H1 (cell line): Measurements from ENCODE around the gene CALD1. TPM values are rescaled to one million over a fixed set of nuclear protein-coding genes. Genes with fewer than 3 reads are reported as not detected.

Experiments used
- CTCF ChIA-PET: fragments of 300-600 bp; sonication (Branson Sonifier 250); formaldehyde crosslinking; loops from one replicate; lab custom pipeline; 2021; ENCODE audit not compliant: partially characterized antibody; lab: Charles Lee
- POLR2A ChIA-PET: fragments of 300-600 bp; sonication (Branson Sonifier 250); formaldehyde crosslinking; loops from one replicate; lab custom pipeline; 2021; ENCODE audit warnings: inconsistent platforms; ENCODE audit not compliant: partially characterized antibody; lab: Charles Lee
- DNase-seq, 2 experiments: peaks; one replicate each; pipeline versions ENCODE4 v3.0.0 to v3.0.0-alpha.2; 2010 to 2022; ENCODE audit warnings: low spot score in 2 of 2, low read depth in 1 of 2, mixed read lengths in 1 of 2
- FAIRE-seq: peaks from 2 replicates; lab custom pipeline; 2011; peaks lifted over from hg19 to GRCh38; lab: Jason Lieb, UNC
- H2AFZ ChIP-seq: 2 replicates; pipeline ENCODE4 v1.8.1; 2012; ENCODE audit warnings: low read length, inconsistent platforms
- H2AK5ac ChIP-seq: 2 replicates; pipeline ENCODE4 v1.6.1; 2013; ENCODE audit warnings: low read depth, low read length
- H2BK120ac ChIP-seq: replicated peaks from 2 replicates; pipeline ENCODE3; 2013; ENCODE audit warnings: low read depth, low read length, inconsistent platforms
- H2BK12ac ChIP-seq: 2 replicates; pipeline ENCODE4 v1.6.1; 2013; ENCODE audit warnings: low read depth, low read length
- H2BK15ac ChIP-seq: 2 replicates; pipeline ENCODE4 v1.6.1; 2013; ENCODE audit warnings: low read length
- H2BK20ac ChIP-seq: 2 replicates; pipeline ENCODE4 v1.6.1; 2013; ENCODE audit warnings: low read length
- H2BK5ac ChIP-seq: 2 replicates; pipeline ENCODE4 v1.6.1; 2013; ENCODE audit warnings: low read depth, low read length
- H3K14ac ChIP-seq: 2 replicates; pipeline ENCODE4 v1.6.1; 2013; ENCODE audit warnings: inconsistent platforms; ENCODE audit not compliant: insufficient read length
- H3K18ac ChIP-seq: 2 replicates; pipeline ENCODE4 v1.6.1; 2013; ENCODE audit warnings: low read length; ENCODE audit errors: extremely low read depth
- H3K23ac ChIP-seq: 2 replicates; pipeline ENCODE4 v1.6.1; 2013; ENCODE audit warnings: inconsistent platforms; ENCODE audit not compliant: insufficient read length
- H3K23me2 ChIP-seq: 2 replicates; pipeline ENCODE4 v1.6.1; 2013; ENCODE audit warnings: low read depth, low read length
- H3K27ac ChIP-seq: 2 replicates; pipeline ENCODE4 v1.6.1; 2011; ENCODE audit warnings: low read depth, low read length, inconsistent platforms
- H3K27me3 ChIP-seq, 4 experiments: replicated peaks in 1 of 4; 1 replicate in 1 of 4; 2 replicates in 3 of 4; pipeline versions ENCODE4 v1.6.1 to v1.8.1; 2011 to 2013; ENCODE audit warnings: low read length in 3 of 4, mild to moderate bottlenecking in 3 of 4, inconsistent platforms in 2 of 4, mixed read lengths in 2 of 4, moderate library complexity in 1 of 4; ENCODE audit not compliant: control insufficient read depth in 3 of 4, insufficient read depth in 3 of 4; ENCODE audit errors: extremely low read depth in 1 of 4
- H3K36me3 ChIP-seq, 4 experiments: 2 replicates each; pipeline versions ENCODE4 v1.6.1 to v1.8.1; 2011 to 2013; ENCODE audit warnings: mild to moderate bottlenecking in 4 of 4, low read length in 3 of 4, moderate library complexity in 2 of 4, control low read depth in 1 of 4, inconsistent platforms in 1 of 4; ENCODE audit not compliant: insufficient read depth in 4 of 4, control insufficient read depth in 2 of 4
- H3K4ac ChIP-seq: replicated peaks from 2 replicates; pipeline ENCODE3; 2013; ENCODE audit warnings: low read length, low read depth, mixed read lengths, inconsistent platforms; ENCODE audit not compliant: insufficient read length
- H3K4me1 ChIP-seq, 4 experiments: replicated peaks in 1 of 4; 1 replicate in 1 of 4; 2 replicates in 3 of 4; pipeline versions ENCODE4 v1.6.1 to v1.8.1; 2011 to 2013; ENCODE audit warnings: low read length in 3 of 4, inconsistent platforms in 2 of 4, mixed read lengths in 1 of 4; ENCODE audit not compliant: insufficient read depth in 4 of 4, control insufficient read depth in 3 of 4
- H3K4me2 ChIP-seq, 2 experiments: 2 replicates each; pipeline versions ENCODE4 v1.6.1 to v1.8.1; 2011 to 2013; ENCODE audit warnings: low read depth in 2 of 2, low read length in 2 of 2, control low read depth in 1 of 2, inconsistent platforms in 1 of 2, mild to moderate bottlenecking in 1 of 2; ENCODE audit not compliant: insufficient read depth in 1 of 2
- H3K4me3 ChIP-seq, 4 experiments: fragments of 200-600, 300-600 bp in 1 of 4; sonication (generic), shearing (Covaris generic), sonication (Bioruptor Twin) in 1 of 4; 2 replicates each; pipeline versions ENCODE4 v1.5.1 to v1.8.1; 2011 to 2016; ENCODE audit warnings: low read length in 4 of 4, low read depth in 3 of 4, control low read depth in 2 of 4, inconsistent platforms in 2 of 4, mild to moderate bottlenecking in 2 of 4, mixed read lengths in 1 of 4, moderate library complexity in 1 of 4; ENCODE audit not compliant: insufficient read depth in 2 of 4; ENCODE audit errors: extremely low read depth in 1 of 4
- H3K56ac ChIP-seq: replicated peaks from 2 replicates; pipeline ENCODE3; 2013; ENCODE audit warnings: low read depth, mild to moderate bottlenecking, mixed read lengths, low read length, inconsistent platforms; ENCODE audit not compliant: insufficient read length
- H3K79me1 ChIP-seq: 2 replicates; pipeline ENCODE4 v1.6.1; 2013; ENCODE audit warnings: low read depth, low read length, control low read depth
- H3K79me2 ChIP-seq, 2 experiments: 2 replicates each; pipeline versions ENCODE4 v1.6.1 to v1.8.1; 2012 to 2013; ENCODE audit warnings: low read length in 2 of 2, mild to moderate bottlenecking in 2 of 2, inconsistent platforms in 1 of 2; ENCODE audit not compliant: insufficient read depth in 2 of 2, control insufficient read depth in 1 of 2
- H3K9ac ChIP-seq, 4 experiments: replicated peaks in 1 of 4; 1 replicate in 1 of 4; 2 replicates in 3 of 4; pipeline versions ENCODE4 v1.6.1 to v1.8.1; 2011 to 2013; ENCODE audit warnings: low read depth in 3 of 4, low read length in 3 of 4, control low read depth in 2 of 4, mild to moderate bottlenecking in 2 of 4, moderate library complexity in 2 of 4, inconsistent platforms in 1 of 4; ENCODE audit errors: extremely low read depth in 1 of 4
- H3K9me3 ChIP-seq, 2 experiments: 2 replicates each; pipeline versions ENCODE4 v1.6.1 to v1.8.1; 2012 to 2013; ENCODE audit warnings: mild to moderate bottlenecking in 2 of 2, moderate library complexity in 2 of 2, control low read depth in 1 of 2, inconsistent platforms in 1 of 2, low read depth in 1 of 2, low read length in 1 of 2, mixed read lengths in 1 of 2; ENCODE audit not compliant: insufficient read depth in 2 of 2
- H4K20me1 ChIP-seq, 2 experiments: replicated peaks in 1 of 2; 2 replicates each; pipeline versions ENCODE3 to v1.8.1; 2011 to 2013; ENCODE audit warnings: inconsistent platforms in 2 of 2, low read length in 2 of 2, mild to moderate bottlenecking in 1 of 2; ENCODE audit not compliant: insufficient read depth in 2 of 2, control insufficient read depth in 1 of 2
- H4K5ac ChIP-seq: 2 replicates; pipeline ENCODE4 v1.6.1; 2013; ENCODE audit warnings: low read length, low read depth, mixed read lengths, inconsistent platforms; ENCODE audit not compliant: insufficient read length
- H4K8ac ChIP-seq: 2 replicates; pipeline ENCODE4 v1.8.0; 2013; ENCODE audit warnings: mild to moderate bottlenecking, moderate library complexity, low read length, inconsistent platforms; ENCODE audit not compliant: insufficient read depth; ENCODE audit errors: extremely low read depth
- H4K91ac ChIP-seq: replicated peaks from 2 replicates; pipeline ENCODE3; 2013; ENCODE audit warnings: low read length, mixed read lengths, inconsistent platforms; ENCODE audit not compliant: insufficient read length
- BACH1 ChIP-seq: IDR thresholded peaks from 2 replicates; pipeline ENCODE4 v1.6.1; 2012; ENCODE audit warnings: low read length, improper control_type of control experiment
- GABPA ChIP-seq: IDR thresholded peaks from 2 replicates; pipeline ENCODE4 v1.6.1; 2011; ENCODE audit warnings: mild to moderate bottlenecking, low read length, moderate library complexity, borderline replicate concordance; ENCODE audit not compliant: insufficient read depth
- JUN ChIP-seq: IDR thresholded peaks from 2 replicates; pipeline ENCODE4 v1.6.1; 2011; ENCODE audit warnings: low read depth, mild to moderate bottlenecking, improper control_type of control experiment, low read length
- RFX5 ChIP-seq: IDR thresholded peaks from 2 replicates; pipeline ENCODE4 v1.6.1; 2011; ENCODE audit warnings: low read depth, low read length, improper control_type of control experiment, borderline replicate concordance
- RXRA ChIP-seq: IDR thresholded peaks from 2 replicates; pipeline ENCODE4 v1.6.1; 2011; ENCODE audit warnings: low read depth, mild to moderate bottlenecking, low read length, moderate library complexity; ENCODE audit not compliant: insufficient read depth
- SUZ12 ChIP-seq: fragments of 200-600 bp; sonication (generic); IDR thresholded peaks from 2 replicates; pipeline ENCODE4 v1.6.1; 2012; ENCODE audit warnings: mild to moderate bottlenecking, inconsistent platforms, low read length, moderate library complexity, mixed read lengths
- WGBS, 2 experiments: shearing (Covaris generic) in 1 of 2; methylation state at CpG; one replicate each; pipeline versions ENCODE4 v1.1.6 to v1.1.7; 2013 to 2015; ENCODE audit warnings: low lambda C conversion rate in 2 of 2, mixed read lengths in 2 of 2, inconsistent platforms in 1 of 2, low coverage in 1 of 2, missing lambda C conversion rate in 1 of 2; ENCODE audit not compliant: insufficient replicate concordance in 2 of 2, insufficient coverage in 1 of 2, insufficient read length in 1 of 2; ENCODE audit errors: extremely low coverage in 1 of 2, missing lambda C conversion rate in 1 of 2; 5-methylcytosine and 5-hydroxymethylcytosine counted together
- polyA plus RNA-seq, 7 experiments: library from polyadenylated mRNA; depleted of rRNA in 3 of 7; stranded (reverse) in 5 of 7; unstranded in 2 of 7; fragments of >200 nt in 5 of 7; fragments of 200-250 nt in 2 of 7; gene quantifications; 1 replicate in 5 of 7; 2 replicates in 1 of 7; 4 replicates in 1 of 7; pipeline versions ENCODE4 v1.2.1 to v1.2.3, GENCODE V29; 2011 to 2013; ENCODE audit warnings: missing spikeins in 2 of 7, mixed read lengths in 2 of 7
- total RNA-seq: library from RNA; stranded (reverse); fragmentation: NEBNext Ultra II Directional; extraction: Animal tissue kit (Norgen Biotek cat#: 25700); gene quantifications from 2 replicates; pipeline ENCODE4 v1.2.1, GENCODE V29; 2021
- TF ChIP-seq, protein P1 (sequence below): IDR thresholded peaks from 2 replicates; pipeline ENCODE4 v1.6.1; 2012; ENCODE audit warnings: low read length, inconsistent platforms

The CALD1 gene
- total and polyA plus RNA-seq, 2 of the 8 experiments (the other 6 are each of a cell fraction or from before 2014, with no cell fraction given): 34.3 to 177 TPM

DNA sequence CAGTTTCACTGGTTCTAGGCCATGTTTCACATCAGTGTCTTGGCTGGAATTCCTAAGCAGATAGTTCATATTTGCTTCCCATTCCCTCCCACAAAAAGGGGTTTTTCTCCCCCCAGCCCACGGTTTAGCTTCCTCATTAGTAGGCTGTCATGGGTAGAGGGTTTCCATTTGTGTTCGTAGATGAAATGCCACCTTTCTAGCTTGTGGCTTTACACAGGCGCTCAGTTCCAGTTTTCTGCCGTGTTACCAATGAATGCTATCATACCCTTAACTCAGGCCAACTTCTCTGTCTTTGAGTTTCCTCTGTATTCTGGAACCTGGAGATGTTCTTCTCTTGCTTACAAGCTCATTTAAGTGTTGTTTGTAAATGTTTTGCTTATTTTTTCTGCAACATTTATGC, 26.8 kb downstream of the CALD1 start:
- H3K27ac ChIP-seq: no peak overlapping the region
- H4K8ac ChIP-seq: no peak overlapping the region
- DNase-seq (no peak), FAIRE-seq (no peak)
- H2BK12ac ChIP-seq: no peak overlapping the region
- H3K18ac ChIP-seq: peak overlapping the region; percentile 10; the same call in 1 of the 2 replicates
- no peaks in the 10 kb centered on the region for H4K20me1 ChIP-seq
- ChIA-PET POLR2A (interaction anchor here (1.2 to 1.5 kb wide), 2 partner anchors 11 to 23 kb away, joined by 3 to 5 read pairs; no protein-coding TSS in a partner anchor), CTCF (interaction anchor here (1.7 kb wide), 1 partner anchor 40 kb away, joined by 5 read pairs; no protein-coding TSS in a partner anchor)
- H3K23ac ChIP-seq: no peak overlapping the region
- peaks cover 0 to 3% of the 10 kb centered on the region in 2 experiments; a peak in 3 of 4 replicates for H3K79me2 ChIP-seq
- H4K91ac ChIP-seq: no peak overlapping the region
- no peak overlapping the region for H3K4ac ChIP-seq
- H2BK5ac ChIP-seq: no peak overlapping the region
- H3K9me3 ChIP-seq: peaks cover 0 to 4% of the 10 kb centered on the region in 2 experiments; a peak in 1 of 4 replicates
- TF ChIP-seq RXRA: no peak
- TF ChIP-seq BACH1: no peak
- no peak for TF ChIP-seq SUZ12
- TF ChIP-seq, protein P1, sequence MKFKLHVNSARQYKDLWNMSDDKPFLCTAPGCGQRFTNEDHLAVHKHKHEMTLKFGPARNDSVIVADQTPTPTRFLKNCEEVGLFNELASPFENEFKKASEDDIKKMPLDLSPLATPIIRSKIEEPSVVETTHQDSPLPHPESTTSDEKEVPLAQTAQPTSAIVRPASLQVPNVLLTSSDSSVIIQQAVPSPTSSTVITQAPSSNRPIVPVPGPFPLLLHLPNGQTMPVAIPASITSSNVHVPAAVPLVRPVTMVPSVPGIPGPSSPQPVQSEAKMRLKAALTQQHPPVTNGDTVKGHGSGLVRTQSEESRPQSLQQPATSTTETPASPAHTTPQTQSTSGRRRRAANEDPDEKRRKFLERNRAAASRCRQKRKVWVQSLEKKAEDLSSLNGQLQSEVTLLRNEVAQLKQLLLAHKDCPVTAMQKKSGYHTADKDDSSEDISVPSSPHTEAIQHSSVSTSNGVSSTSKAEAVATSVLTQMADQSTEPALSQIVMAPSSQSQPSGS: no peak
- TF ChIP-seq JUN: no peak
- TF ChIP-seq GABPA: no peak
- TF ChIP-seq RFX5: no peak
- no peak overlapping the region for H3K9ac ChIP-seq
- H3K27me3 ChIP-seq: no peaks in the 10 kb centered on the region
- no peak overlapping the region for H4K5ac ChIP-seq
- no peak overlapping the region for H3K4me2 ChIP-seq
- H3K4me1 ChIP-seq: no peaks in the 10 kb centered on the region; a peak in 1 of 7 replicates
- H3K4me3 ChIP-seq: no peak overlapping the region
- no peak overlapping the region for H2BK20ac ChIP-seq
- no peak overlapping the region for H2BK15ac ChIP-seq
- no peak overlapping the region for H2AFZ ChIP-seq
- H3K36me3 ChIP-seq: no peaks in the 10 kb centered on the region
- no peaks in the 10 kb centered on the region for H3K23me2 ChIP-seq
- H2BK120ac ChIP-seq: no peak overlapping the region
- 0 out of 2 replicates have a peak, but pooled peaks cover 3% of the 10 kb centered on the region for H3K79me1 ChIP-seq
- no peak overlapping the region for H3K56ac ChIP-seq
- no peak overlapping the region for H2AK5ac ChIP-seq
- H3K14ac ChIP-seq: no peak overlapping the region
- 97% methylated on average over 4 of the region's 4 CpGs; no CpG with 5 or more reads in 1 of the 2 experiments for WGBS, 2 experiments
